GM12878 (cell line): ENCODE results near the gene RNU6-9. TPM values are rescaled to one million over a fixed set of nuclear protein-coding genes. Genes with fewer than 3 reads are reported as not detected.

Experiments
- CBX3 ChIP-seq: fragments of 200-600 bp; sonication (generic); IDR thresholded peaks from 2 replicates; pipeline ENCODE4 v1.6.1; 2016; ENCODE audit warnings: low read depth, borderline replicate concordance
- CEBPB ChIP-seq, 2 experiments: fragments of 150-350 bp in 1 of 2; IDR thresholded peaks; 2 replicates each; pipeline ENCODE4 v1.6.1; 2012 to 2014; ENCODE audit warnings: low read depth in 2 of 2, low read length in 2 of 2, borderline replicate concordance in 1 of 2, inconsistent platforms in 1 of 2
- EP300 ChIP-seq, 2 experiments: fragments of 150-350 bp in 1 of 2; IDR thresholded peaks; 2 replicates each; pipeline ENCODE4 v1.6.1; 2011 to 2012; ENCODE audit warnings: low read depth in 2 of 2, low read length in 2 of 2, borderline replicate concordance in 1 of 2, improper control_type of control experiment in 1 of 2, inconsistent platforms in 1 of 2; ENCODE audit not compliant: control insufficient read depth in 1 of 2
- HDAC6 ChIP-seq: fragments of 200-600 bp; sonication (generic); IDR thresholded peaks from one replicate; pipeline ENCODE4 v1.8.0; 2017; ENCODE audit warnings: antibody characterized with exemption; ENCODE audit not compliant: unreplicated experiment
- LARP7 ChIP-seq: fragments of 450-650 bp; IDR thresholded peaks from 2 replicates; pipeline ENCODE4 v1.6.1; 2017; ENCODE audit warnings: mild to moderate bottlenecking
- MXI1 ChIP-seq: fragments of 150-350 bp; IDR thresholded peaks from 2 replicates; pipeline ENCODE4 v1.6.1; 2011; ENCODE audit warnings: low read depth, mild to moderate bottlenecking, inconsistent platforms, low read length, improper control_type of control experiment
- NFIC ChIP-seq: IDR thresholded peaks from 2 replicates; pipeline ENCODE4 v1.6.1; 2012; ENCODE audit warnings: low read depth, mild to moderate bottlenecking, inconsistent platforms, low read length, moderate library complexity
- NKRF ChIP-seq: fragments of 450-650 bp; conservative IDR thresholded peaks from 2 replicates; pipeline ENCODE4 v1.6.1; 2017; ENCODE audit warnings: mild to moderate bottlenecking, moderate library complexity
- PBX3 ChIP-seq: IDR thresholded peaks from 2 replicates; pipeline ENCODE4 v1.6.1; 2011; ENCODE audit warnings: mild to moderate bottlenecking, low read depth, low read length, moderate library complexity; ENCODE audit not compliant: insufficient replicate concordance
- POLR2AphosphoS2 ChIP-seq: IDR thresholded peaks from 2 replicates; pipeline ENCODE4 v1.6.1; 2011; ENCODE audit warnings: low read depth, mild to moderate bottlenecking, low read length, improper control_type of control experiment, moderate library complexity
- SMAD5 ChIP-seq: IDR thresholded peaks from 2 replicates; pipeline ENCODE4 v1.6.1; 2016; ENCODE audit warnings: antibody characterized with exemption, low read depth
- SP1 ChIP-seq: IDR thresholded peaks from one replicate; pipeline ENCODE4 v1.6.1; 2011; ENCODE audit warnings: low read depth, low read length
- SRF ChIP-seq, 2 experiments: IDR thresholded peaks; 2 replicates each; pipeline ENCODE4 v1.6.1; 2011; ENCODE audit warnings: low read depth in 2 of 2, low read length in 2 of 2, mild to moderate bottlenecking in 1 of 2, moderate library complexity in 1 of 2
- ZNF217 ChIP-seq: fragments of 450-650 bp; IDR thresholded peaks from 2 replicates; pipeline ENCODE4 v1.6.1; 2017; ENCODE audit warnings: antibody characterized with exemption, mild to moderate bottlenecking
- ZSCAN29 ChIP-seq: fragments of 450-650 bp; IDR thresholded peaks from 2 replicates; pipeline ENCODE4 v1.6.1; 2017; ENCODE audit warnings: mild to moderate bottlenecking, moderate library complexity
- polyA plus RNA-seq, 11 experiments: library from polyadenylated mRNA; depleted of rRNA in 4 of 11; unstranded in 6 of 11; stranded (reverse) in 5 of 11; fragments of >200 nt; fragmentation: Nextera tagmentation in 4 of 11; fragmentation: Illumina TruSeq in 1 of 11; extraction: Ambion mirVana in 4 of 11; extraction: Trizol in 1 of 11; gene quantifications; 1 replicate in 1 of 11; 2 replicates in 10 of 11; pipeline versions ENCODE4 v1.2.1 to v1.2.3, GENCODE V29; 2011 to 2016; ENCODE audit warnings: inconsistent platforms in 2 of 11, missing spikeins in 2 of 11, low read depth in 1 of 11
- total RNA-seq, 4 experiments: library from RNA; depleted of rRNA in 3 of 4; stranded (reverse); fragments of >200 nt in 3 of 4; fragmentation: Illumina TruSeq in 1 of 4; extraction: Trizol in 1 of 4; gene quantifications; 2 replicates each; pipeline versions ENCODE4 v1.2.1 to v1.2.3, GENCODE V29; 2013 to 2021
- TF ChIP-seq, protein P1 (sequence below): IDR thresholded peaks from 2 replicates; pipeline ENCODE4 v1.6.1; 2012; ENCODE audit warnings: improper control_type of control experiment, low read depth, low read length; ENCODE audit not compliant: insufficient replicate concordance
- TF ChIP-seq, protein P2 (sequence below): IDR thresholded peaks from 2 replicates; pipeline ENCODE4 v1.6.1; 2011; ENCODE audit warnings: borderline replicate concordance, low read depth, mild to moderate bottlenecking, moderate library complexity, low read length; ENCODE audit not compliant: insufficient read depth, poor library complexity, severe bottlenecking
- TF ChIP-seq, protein P3 (sequence below): fragments of 450-650 bp; IDR thresholded peaks from 2 replicates; pipeline ENCODE4 v1.6.1; 2016; ENCODE audit warnings: mild to moderate bottlenecking

Gene RNU6-9
- total and polyA plus RNA-seq, 10 of the 15 experiments (the other 5 are each of a cell fraction or from before 2014, with no cell fraction given): not detected

- TF ChIP-seq, protein P1, sequence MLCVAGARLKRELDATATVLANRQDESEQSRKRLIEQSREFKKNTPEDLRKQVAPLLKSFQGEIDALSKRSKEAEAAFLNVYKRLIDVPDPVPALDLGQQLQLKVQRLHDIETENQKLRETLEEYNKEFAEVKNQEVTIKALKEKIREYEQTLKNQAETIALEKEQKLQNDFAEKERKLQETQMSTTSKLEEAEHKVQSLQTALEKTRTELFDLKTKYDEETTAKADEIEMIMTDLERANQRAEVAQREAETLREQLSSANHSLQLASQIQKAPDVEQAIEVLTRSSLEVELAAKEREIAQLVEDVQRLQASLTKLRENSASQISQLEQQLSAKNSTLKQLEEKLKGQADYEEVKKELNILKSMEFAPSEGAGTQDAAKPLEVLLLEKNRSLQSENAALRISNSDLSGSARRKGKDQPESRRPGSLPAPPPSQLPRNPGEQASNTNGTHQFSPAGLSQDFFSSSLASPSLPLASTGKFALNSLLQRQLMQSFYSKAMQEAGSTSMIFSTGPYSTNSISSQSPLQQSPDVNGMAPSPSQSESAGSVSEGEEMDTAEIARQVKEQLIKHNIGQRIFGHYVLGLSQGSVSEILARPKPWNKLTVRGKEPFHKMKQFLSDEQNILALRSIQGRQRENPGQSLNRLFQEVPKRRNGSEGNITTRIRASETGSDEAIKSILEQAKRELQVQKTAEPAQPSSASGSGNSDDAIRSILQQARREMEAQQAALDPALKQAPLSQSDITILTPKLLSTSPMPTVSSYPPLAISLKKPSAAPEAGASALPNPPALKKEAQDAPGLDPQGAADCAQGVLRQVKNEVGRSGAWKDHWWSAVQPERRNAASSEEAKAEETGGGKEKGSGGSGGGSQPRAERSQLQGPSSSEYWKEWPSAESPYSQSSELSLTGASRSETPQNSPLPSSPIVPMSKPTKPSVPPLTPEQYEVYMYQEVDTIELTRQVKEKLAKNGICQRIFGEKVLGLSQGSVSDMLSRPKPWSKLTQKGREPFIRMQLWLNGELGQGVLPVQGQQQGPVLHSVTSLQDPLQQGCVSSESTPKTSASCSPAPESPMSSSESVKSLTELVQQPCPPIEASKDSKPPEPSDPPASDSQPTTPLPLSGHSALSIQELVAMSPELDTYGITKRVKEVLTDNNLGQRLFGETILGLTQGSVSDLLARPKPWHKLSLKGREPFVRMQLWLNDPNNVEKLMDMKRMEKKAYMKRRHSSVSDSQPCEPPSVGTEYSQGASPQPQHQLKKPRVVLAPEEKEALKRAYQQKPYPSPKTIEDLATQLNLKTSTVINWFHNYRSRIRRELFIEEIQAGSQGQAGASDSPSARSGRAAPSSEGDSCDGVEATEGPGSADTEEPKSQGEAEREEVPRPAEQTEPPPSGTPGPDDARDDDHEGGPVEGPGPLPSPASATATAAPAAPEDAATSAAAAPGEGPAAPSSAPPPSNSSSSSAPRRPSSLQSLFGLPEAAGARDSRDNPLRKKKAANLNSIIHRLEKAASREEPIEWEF: no peak
- TF ChIP-seq, protein P2, sequence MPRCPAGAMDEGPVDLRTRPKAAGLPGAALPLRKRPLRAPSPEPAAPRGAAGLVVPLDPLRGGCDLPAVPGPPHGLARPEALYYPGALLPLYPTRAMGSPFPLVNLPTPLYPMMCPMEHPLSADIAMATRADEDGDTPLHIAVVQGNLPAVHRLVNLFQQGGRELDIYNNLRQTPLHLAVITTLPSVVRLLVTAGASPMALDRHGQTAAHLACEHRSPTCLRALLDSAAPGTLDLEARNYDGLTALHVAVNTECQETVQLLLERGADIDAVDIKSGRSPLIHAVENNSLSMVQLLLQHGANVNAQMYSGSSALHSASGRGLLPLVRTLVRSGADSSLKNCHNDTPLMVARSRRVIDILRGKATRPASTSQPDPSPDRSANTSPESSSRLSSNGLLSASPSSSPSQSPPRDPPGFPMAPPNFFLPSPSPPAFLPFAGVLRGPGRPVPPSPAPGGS: no peak
- TF ChIP-seq NKRF (peak; percentile 71), HDAC6 (no peak), PBX3 (no peak), SP1 (no peak), EP300 (IDR thresholded peaks at IDR 0.05; ENCODE audit: borderline replicate concordance in 1 of 2, control insufficient read depth in 1 of 2, low read depth in 2 of 2, low read length in 2 of 2) (no peak), NFIC (no peak), SMAD5 (peak; percentile 52; the same call in 1 of the 2 replicates), ZSCAN29 (peak; percentile 93), CBX3 (no peak), LARP7 (peak; percentile 34), MXI1 (no peak), ZNF217 (no peak), CEBPB (IDR thresholded peaks at IDR 0.05; ENCODE audit: borderline replicate concordance in 1 of 2, low read depth in 2 of 2, low read length in 2 of 2) (no peak), SRF (IDR thresholded peaks at IDR 0.05; ENCODE audit: low read depth in 2 of 2, low read length in 2 of 2) (no peak), POLR2AphosphoS2 (peak; percentile 53; the same call in 1 of the 2 replicates)
- TF ChIP-seq, protein P3, sequence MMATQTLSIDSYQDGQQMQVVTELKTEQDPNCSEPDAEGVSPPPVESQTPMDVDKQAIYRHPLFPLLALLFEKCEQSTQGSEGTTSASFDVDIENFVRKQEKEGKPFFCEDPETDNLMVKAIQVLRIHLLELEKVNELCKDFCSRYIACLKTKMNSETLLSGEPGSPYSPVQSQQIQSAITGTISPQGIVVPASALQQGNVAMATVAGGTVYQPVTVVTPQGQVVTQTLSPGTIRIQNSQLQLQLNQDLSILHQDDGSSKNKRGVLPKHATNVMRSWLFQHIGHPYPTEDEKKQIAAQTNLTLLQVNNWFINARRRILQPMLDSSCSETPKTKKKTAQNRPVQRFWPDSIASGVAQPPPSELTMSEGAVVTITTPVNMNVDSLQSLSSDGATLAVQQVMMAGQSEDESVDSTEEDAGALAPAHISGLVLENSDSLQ: no peak
Observed at GRCh38 chr19:892894-893689, at the start of gene RNU6-9, which contains the start of gene MED16 (continued).
